Osteoblast (primary cell): ENCODE results near the gene CASZ1. TPM values are rescaled to one million over a fixed set of nuclear protein-coding genes. Genes with fewer than 3 reads are reported as not detected.

Experiments
- DNase-seq: peaks from one replicate; pipeline ENCODE4 v3.0.0; 2011; ENCODE audit warnings: low spot score, mixed read lengths; ENCODE audit not compliant: insufficient read length; ENCODE audit errors: missing footprints
- H2AFZ ChIP-seq: 2 replicates; pipeline ENCODE4 v1.6.0; 2011; ENCODE audit warnings: mild to moderate bottlenecking, low read length
- H3K27ac ChIP-seq: 2 replicates; pipeline ENCODE4 v1.5.1; 2011; ENCODE audit warnings: mild to moderate bottlenecking, low read depth, low read length, moderate library complexity
- H3K27me3 ChIP-seq: 2 replicates; pipeline ENCODE4 v1.6.0; 2012; ENCODE audit warnings: mild to moderate bottlenecking, control low read depth, inconsistent platforms, low read length, moderate library complexity; ENCODE audit not compliant: insufficient read depth
- H3K36me3 ChIP-seq: 2 replicates; pipeline ENCODE4 v1.5.1; 2011; ENCODE audit warnings: mild to moderate bottlenecking, low read length, control low read depth, moderate library complexity; ENCODE audit not compliant: insufficient read depth
- H3K4me1 ChIP-seq: 2 replicates; pipeline ENCODE4 v1.5.1; 2011; ENCODE audit warnings: mild to moderate bottlenecking, low read length, control low read depth, moderate library complexity; ENCODE audit not compliant: insufficient read depth
- H3K4me2 ChIP-seq: 2 replicates; pipeline ENCODE4 v1.6.0; 2011; ENCODE audit warnings: mild to moderate bottlenecking, low read length; ENCODE audit not compliant: insufficient read depth
- H3K4me3 ChIP-seq: fragments of 200-600 bp; sonication (generic); 3 replicates; pipeline ENCODE4 v1.5.1; 2012; ENCODE audit warnings: mild to moderate bottlenecking, low read length, inconsistent platforms; ENCODE audit not compliant: insufficient read depth
- H3K79me2 ChIP-seq: 2 replicates; pipeline ENCODE4 v1.6.0; 2012; ENCODE audit warnings: mild to moderate bottlenecking, low read length, control low read depth, inconsistent platforms; ENCODE audit not compliant: insufficient read depth
- H3K9me3 ChIP-seq: 2 replicates; pipeline ENCODE4 v1.5.1; 2011; ENCODE audit warnings: low read depth, low read length, control low read depth
- H4K20me1 ChIP-seq: 2 replicates; pipeline ENCODE4 v1.6.0; 2012; ENCODE audit warnings: mild to moderate bottlenecking, low read length, control low read depth; ENCODE audit not compliant: insufficient read depth
- total RNA-seq: library from RNA; depleted of rRNA; stranded (reverse); fragments of >200 nt; gene quantifications from 2 replicates; pipeline ENCODE4 v1.2.3, GENCODE V29; 2012
- TF ChIP-seq, protein P1 (sequence below): IDR thresholded peaks from 2 replicates; pipeline ENCODE4 v1.5.1; 2011; ENCODE audit warnings: mild to moderate bottlenecking, low read depth, low read length, moderate library complexity; ENCODE audit errors: extremely low read depth

Gene CASZ1
- total RNA-seq, 1 donor = 0.36 TPM

DNA sequence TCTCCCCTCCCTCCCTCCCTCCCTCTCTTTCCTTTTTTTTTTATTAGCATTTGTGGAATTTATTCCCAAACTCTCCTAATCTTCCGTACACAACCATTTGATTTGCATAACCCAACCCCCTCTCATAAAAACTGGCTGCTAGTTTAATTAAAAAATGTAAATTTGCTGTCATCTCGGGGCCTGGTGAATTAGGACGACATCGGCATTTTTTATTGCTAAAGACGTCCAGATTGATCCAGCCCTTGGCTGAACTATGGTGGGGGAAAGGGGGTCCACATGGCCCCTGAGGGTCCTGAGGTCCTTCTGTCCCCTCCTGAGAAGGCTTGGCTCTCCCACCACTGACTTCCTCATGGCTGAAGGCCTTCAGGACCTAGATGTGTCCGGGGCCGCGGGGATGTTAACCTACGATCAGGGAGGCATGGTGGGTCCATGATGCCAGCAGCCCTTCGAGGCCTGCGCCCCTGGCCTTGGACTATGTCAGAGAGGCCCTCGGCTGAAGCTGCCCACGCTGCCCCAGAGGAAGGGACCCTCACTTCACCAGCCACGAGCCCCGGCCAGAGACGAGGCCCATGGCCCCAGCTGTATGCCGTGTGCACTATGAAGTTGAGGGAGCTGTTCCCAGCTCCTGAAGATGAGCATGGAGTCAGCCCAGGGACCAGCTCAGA, 105.2 kb downstream of the CASZ1 start:
- no peak overlapping the region for H3K4me3 ChIP-seq
- no peak for DNase-seq
- no peaks in the 10 kb centered on the region for H3K9me3 ChIP-seq
- TF ChIP-seq, protein P1, sequence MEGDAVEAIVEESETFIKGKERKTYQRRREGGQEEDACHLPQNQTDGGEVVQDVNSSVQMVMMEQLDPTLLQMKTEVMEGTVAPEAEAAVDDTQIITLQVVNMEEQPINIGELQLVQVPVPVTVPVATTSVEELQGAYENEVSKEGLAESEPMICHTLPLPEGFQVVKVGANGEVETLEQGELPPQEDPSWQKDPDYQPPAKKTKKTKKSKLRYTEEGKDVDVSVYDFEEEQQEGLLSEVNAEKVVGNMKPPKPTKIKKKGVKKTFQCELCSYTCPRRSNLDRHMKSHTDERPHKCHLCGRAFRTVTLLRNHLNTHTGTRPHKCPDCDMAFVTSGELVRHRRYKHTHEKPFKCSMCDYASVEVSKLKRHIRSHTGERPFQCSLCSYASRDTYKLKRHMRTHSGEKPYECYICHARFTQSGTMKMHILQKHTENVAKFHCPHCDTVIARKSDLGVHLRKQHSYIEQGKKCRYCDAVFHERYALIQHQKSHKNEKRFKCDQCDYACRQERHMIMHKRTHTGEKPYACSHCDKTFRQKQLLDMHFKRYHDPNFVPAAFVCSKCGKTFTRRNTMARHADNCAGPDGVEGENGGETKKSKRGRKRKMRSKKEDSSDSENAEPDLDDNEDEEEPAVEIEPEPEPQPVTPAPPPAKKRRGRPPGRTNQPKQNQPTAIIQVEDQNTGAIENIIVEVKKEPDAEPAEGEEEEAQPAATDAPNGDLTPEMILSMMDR = no peak
- H3K27me3 ChIP-seq = peaks cover 4% of the 10 kb centered on the region
- no peak overlapping the region for H2AFZ ChIP-seq
- H3K79me2 ChIP-seq = no peaks in the 10 kb centered on the region
- no peak overlapping the region for H3K4me2 ChIP-seq
- H3K4me1 ChIP-seq = peaks cover 17% of the 10 kb centered on the region
- H4K20me1 ChIP-seq = no peaks in the 10 kb centered on the region
- H3K27ac ChIP-seq = no peak overlapping the region
- no peaks in the 10 kb centered on the region for H3K36me3 ChIP-seq

GRCh38 chr1:10690484-10690883, 106.0 kb downstream of the CASZ1 start:
- H3K79me2 ChIP-seq = no peaks in the 10 kb centered on the region
- no peaks in the 10 kb centered on the region for H3K27me3 ChIP-seq
- no peak overlapping the region for H3K27ac ChIP-seq
- H2AFZ ChIP-seq = no peak overlapping the region
- no peak overlapping the region for H3K4me3 ChIP-seq
- H3K4me2 ChIP-seq = no peak overlapping the region
- H4K20me1 ChIP-seq = no peaks in the 10 kb centered on the region
- peaks cover 21% of the 10 kb centered on the region for H3K4me1 ChIP-seq
- H3K9me3 ChIP-seq = no peaks in the 10 kb centered on the region
- TF ChIP-seq, protein P1 = no peak
- H3K36me3 ChIP-seq = no peaks in the 10 kb centered on the region
- DNase-seq = no peak

DNA sequence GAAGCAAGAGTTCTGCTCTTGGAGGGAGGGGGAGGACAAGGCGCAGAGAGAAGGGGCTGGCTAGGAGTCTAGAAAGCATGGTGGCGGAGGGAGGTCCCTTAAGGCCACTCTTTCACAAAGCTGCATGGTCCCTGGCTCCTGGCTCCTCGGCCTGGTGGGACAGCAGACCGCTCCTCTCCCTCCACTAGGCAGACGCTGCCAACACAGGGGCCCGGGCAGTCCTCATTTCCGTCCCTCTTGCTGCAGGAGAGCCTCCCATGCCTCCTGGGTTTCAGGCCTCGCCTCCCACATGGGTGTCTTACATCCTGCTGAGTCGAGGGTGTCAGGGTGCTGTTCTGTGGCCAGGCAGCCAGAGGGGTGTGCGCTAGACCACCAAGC, 108.0 kb downstream of the CASZ1 start:
- Histone ChIP-seq H3K4me1 (peaks cover 21% of the 10 kb centered on the region), H3K79me2 (no peaks in the 10 kb centered on the region), H2AFZ (no peak overlapping the region), H3K27me3 (no peaks in the 10 kb centered on the region), H3K27ac (no peak overlapping the region), H4K20me1 (no peaks in the 10 kb centered on the region), H3K36me3 (no peaks in the 10 kb centered on the region), H3K4me3 (no peak overlapping the region), H3K4me2 (no peak overlapping the region), H3K9me3 (no peaks in the 10 kb centered on the region)
- TF ChIP-seq, protein P1 = no peak
- no peak for DNase-seq

- no peak for DNase-seq
- Histone ChIP-seq H3K36me3 (no peaks in the 10 kb centered on the region), H3K4me3 (no peak overlapping the region), H3K27me3 (no peaks in the 10 kb centered on the region), H4K20me1 (no peaks in the 10 kb centered on the region), H3K27ac (no peak overlapping the region), H3K4me2 (no peak overlapping the region), H3K9me3 (no peaks in the 10 kb centered on the region), H3K4me1 (peaks cover 21% of the 10 kb centered on the region), H3K79me2 (no peaks in the 10 kb centered on the region), H2AFZ (no peak overlapping the region)
- TF ChIP-seq, protein P1 = no peak
Measured at GRCh38 chr1:10687782-10688408, 108.6 kb downstream of the CASZ1 start.
